ENCODE data around the gene PPP1R1A. TPM values are rescaled to one million over a fixed set of nuclear protein-coding genes. Genes with fewer than 3 reads are reported as not detected.

Gene PPP1R1A
- total RNA-seq, 6 donors from 2014 or later: 0.22 to 0.89 (median 0.30) TPM; not detected in 2

DNA sequence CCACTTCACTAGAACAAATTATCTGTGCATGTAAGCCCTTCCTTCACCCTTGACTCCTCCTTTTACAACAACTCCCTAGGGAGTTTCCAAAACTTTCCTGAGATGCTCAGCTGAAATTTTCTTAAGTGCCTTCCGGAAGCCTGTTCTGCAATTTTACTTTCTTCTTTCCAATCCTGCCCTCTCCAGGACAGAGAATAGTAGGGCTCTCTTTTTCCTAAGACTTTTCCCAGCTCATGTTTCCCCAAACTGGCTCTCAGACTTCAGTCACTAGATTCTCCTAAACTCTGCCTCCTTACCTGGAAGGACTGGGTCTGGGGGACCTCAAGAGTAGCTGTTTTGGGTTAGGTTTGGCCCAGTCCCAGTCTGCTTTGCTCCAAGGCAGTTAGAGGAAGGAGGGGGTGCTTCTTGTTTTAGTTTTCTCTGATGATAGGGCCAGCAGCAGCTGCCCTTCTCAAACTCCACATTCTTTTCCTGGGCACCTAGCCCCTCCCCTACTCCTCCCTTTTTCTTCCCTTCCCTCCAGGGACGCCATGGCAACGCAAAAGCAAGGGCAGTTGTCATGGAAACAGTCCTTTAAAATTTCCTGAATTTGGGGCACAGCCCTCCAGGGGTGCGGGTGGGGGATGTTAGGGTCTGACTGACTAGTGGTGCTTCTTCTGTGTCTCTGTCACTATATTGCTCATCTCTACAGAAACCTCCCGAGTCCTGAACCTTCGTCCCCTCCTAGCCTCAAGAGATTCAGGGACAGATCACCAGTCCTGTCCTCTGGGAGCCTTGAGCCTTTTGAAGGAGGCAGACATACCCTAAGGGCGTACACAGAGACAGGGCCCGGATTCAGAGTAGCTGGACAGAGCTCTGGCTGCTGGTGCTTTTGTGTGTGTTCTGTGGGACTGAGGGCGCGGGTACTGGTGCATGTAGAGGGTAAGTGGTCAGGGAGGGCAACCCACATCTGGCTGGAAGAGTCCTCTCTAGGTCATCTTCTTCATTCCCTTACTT, 17.0 kb downstream of the PPP1R1A start:
- Histone ChIP-seq H3K4me1 (no peaks in the 10 kb centered on the region), H3K9me3 (no peaks in the 10 kb centered on the region), H3K27me3 (no peaks in the 10 kb centered on the region), H3K4me3 (no peak overlapping the region), H3K36me3 (no peaks in the 10 kb centered on the region), H3K27ac (no peak overlapping the region)
- no peak for DNase-seq
- 61 to 70% methylated on average over 10 of the region's 10 CpGs for WGBS, 2 donors
- no peak for ATAC-seq (ENCODE audit: low FRiP score in 2 of 2)
- TF ChIP-seq, protein P1, sequence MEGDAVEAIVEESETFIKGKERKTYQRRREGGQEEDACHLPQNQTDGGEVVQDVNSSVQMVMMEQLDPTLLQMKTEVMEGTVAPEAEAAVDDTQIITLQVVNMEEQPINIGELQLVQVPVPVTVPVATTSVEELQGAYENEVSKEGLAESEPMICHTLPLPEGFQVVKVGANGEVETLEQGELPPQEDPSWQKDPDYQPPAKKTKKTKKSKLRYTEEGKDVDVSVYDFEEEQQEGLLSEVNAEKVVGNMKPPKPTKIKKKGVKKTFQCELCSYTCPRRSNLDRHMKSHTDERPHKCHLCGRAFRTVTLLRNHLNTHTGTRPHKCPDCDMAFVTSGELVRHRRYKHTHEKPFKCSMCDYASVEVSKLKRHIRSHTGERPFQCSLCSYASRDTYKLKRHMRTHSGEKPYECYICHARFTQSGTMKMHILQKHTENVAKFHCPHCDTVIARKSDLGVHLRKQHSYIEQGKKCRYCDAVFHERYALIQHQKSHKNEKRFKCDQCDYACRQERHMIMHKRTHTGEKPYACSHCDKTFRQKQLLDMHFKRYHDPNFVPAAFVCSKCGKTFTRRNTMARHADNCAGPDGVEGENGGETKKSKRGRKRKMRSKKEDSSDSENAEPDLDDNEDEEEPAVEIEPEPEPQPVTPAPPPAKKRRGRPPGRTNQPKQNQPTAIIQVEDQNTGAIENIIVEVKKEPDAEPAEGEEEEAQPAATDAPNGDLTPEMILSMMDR (IDR thresholded peaks at IDR 0.05): no peak
- TF ChIP-seq EP300 (IDR thresholded peaks at IDR 0.05) (no peak), POLR2AphosphoS5 (IDR thresholded peaks at IDR 0.05) (no peak), POLR2A (IDR thresholded peaks at IDR 0.05) (no peak)

DNA sequence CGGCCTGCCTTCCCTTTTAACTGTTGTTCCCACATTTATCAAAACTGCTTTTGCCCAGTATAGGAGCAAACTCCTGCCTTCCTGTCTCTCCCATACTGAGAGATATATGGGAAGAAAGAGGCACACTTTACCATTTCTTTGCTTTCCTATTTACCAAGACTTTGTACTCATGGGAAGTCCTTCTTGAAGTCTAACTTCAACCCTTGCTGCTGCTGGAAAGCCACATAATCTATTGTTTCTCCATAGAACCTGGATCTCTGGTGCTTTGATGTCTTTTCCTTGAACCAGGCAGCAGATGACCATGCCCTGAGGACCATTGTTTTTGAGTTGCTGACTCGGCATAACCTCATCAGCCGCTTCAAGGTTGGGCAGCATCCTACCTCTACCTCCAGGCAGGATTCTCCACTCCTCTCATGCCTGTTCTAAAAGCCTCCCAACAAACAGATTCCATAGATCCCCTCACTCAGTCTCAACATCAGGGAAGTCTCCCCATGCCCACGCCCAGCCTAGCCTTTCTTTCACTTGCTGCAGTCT, 18.4 kb downstream of the PPP1R1A start:
- DNase-seq: no peak
- Histone ChIP-seq H3K4me1 (no peaks in the 10 kb centered on the region), H3K27ac (no peak overlapping the region), H3K27me3 (no peaks in the 10 kb centered on the region), H3K4me3 (no peak overlapping the region), H3K36me3 (no peaks in the 10 kb centered on the region), H3K9me3 (no peaks in the 10 kb centered on the region)
- no peak for ATAC-seq (ENCODE audit: low FRiP score in 2 of 2)
- 87 to 90% methylated on average over 4 of the region's 4 CpGs for WGBS, 2 donors
- TF ChIP-seq, protein P1 (IDR thresholded peaks at IDR 0.05): no peak
- TF ChIP-seq POLR2A (IDR thresholded peaks at IDR 0.05) (no peak), POLR2AphosphoS5 (IDR thresholded peaks at IDR 0.05) (no peak), EP300 (IDR thresholded peaks at IDR 0.05) (no peak)

DNA sequence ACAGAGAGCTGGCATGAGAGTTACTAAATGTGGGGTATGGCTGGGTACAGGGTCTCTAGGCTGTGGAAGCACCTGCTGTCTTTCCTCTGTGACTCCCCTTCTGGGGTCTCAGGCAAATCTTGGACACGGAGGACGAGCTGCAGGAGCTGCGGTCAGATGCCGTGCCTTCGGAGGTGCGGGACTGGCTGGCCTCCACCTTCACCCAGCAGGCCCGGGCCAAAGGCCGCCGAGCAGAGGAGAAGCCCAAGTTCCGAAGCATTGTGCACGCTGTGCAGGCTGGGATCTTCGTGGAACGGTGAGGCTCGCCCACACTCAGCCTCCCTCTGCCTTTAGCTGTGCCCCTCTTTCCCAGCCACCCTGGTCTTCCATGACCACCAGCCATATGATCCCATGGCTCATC, 19.4 kb downstream of the PPP1R1A start:
- no peak for TF ChIP-seq POLR2A (IDR thresholded peaks at IDR 0.05)
- TF ChIP-seq EP300 (IDR thresholded peaks at IDR 0.05): no peak
- TF ChIP-seq POLR2AphosphoS5 (IDR thresholded peaks at IDR 0.05): no peak
- TF ChIP-seq, protein P1 (IDR thresholded peaks at IDR 0.05): no peak
- Histone ChIP-seq H3K36me3 (no peaks in the 10 kb centered on the region), H3K4me3 (no peak overlapping the region), H3K4me1 (no peaks in the 10 kb centered on the region), H3K27ac (no peak overlapping the region), H3K27me3 (no peaks in the 10 kb centered on the region), H3K9me3 (no peaks in the 10 kb centered on the region)
- whole genome bisulfite sequencing, 2 donors: 86 to 89% methylated on average over 14 of the region's 14 CpGs
- DNase-seq (peak in 1 of 2 donors; percentile 60), ATAC-seq (ENCODE audit: low FRiP score in 2 of 2) (no peak)

DNA sequence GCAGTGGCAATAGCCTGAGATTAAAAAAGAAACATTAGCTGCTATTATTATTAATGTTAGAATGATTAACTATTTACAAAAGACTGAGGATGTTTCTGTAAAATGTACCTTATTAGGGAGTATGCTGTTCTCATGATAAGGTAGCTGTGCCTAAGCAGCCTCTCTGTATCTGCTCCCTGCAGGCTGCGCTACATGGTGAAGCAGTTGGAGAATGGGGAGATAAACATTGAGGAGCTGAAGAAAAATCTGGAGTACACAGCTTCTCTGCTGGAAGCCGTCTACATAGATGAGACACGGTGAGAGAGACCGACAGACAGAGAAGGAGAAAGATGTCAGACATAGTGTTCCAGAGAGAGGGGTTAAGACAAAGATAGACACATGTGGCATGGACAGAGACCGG, 21.7 kb downstream of the PPP1R1A start:
- Histone ChIP-seq H3K27ac (no peak overlapping the region), H3K4me3 (no peak overlapping the region), H3K27me3 (no peaks in the 10 kb centered on the region), H3K9me3 (no peaks in the 10 kb centered on the region), H3K4me1 (no peaks in the 10 kb centered on the region), H3K36me3 (no peaks in the 10 kb centered on the region)
- no peak for ATAC-seq (ENCODE audit: low FRiP score in 2 of 2)
- TF ChIP-seq, protein P1 (IDR thresholded peaks at IDR 0.05): no peak
- TF ChIP-seq POLR2A (IDR thresholded peaks at IDR 0.05) (no peak), POLR2AphosphoS5 (IDR thresholded peaks at IDR 0.05) (no peak), EP300 (IDR thresholded peaks at IDR 0.05) (no peak)
- no peak for DNase-seq
- 79 to 82% methylated on average over 5 of the region's 5 CpGs for whole genome bisulfite sequencing, 2 donors
